SIG-M5 (cell line): ENCODE data around the gene LSM7.

ENCODE experiments used
- DNase-seq: peaks from one replicate; lab custom pipeline; 2025; lab: John Stamatoyannopoulos, UW

LSM7 gene

GRCh38 chr19:2278459-2279158 is 49.8 kb downstream of the LSM7 start:
- DNase-seq = no peak

- DNase-seq = no peak
Observed at GRCh38 chr19:2277138-2277537, 51.2 kb downstream of the LSM7 start.

GRCh38 chr19:2276429-2276986 is 51.9 kb downstream of the LSM7 start:
- DNase-seq = no peak

GRCh38 chr19:2275588-2276428 is 52.6 kb downstream of the LSM7 start:
- DNase-seq = no peak

- no peak for DNase-seq
Observed at GRCh38 chr19:2274931-2275535, 53.4 kb downstream of the LSM7 start.

GRCh38 chr19:2274185-2274711 is 54.1 kb downstream of the LSM7 start:
- no peak for DNase-seq

GRCh38 chr19:2273356-2274184 is 54.8 kb downstream of the LSM7 start:
- no peak for DNase-seq
